NCI-H2029 treated with DMSO at 0.1 percent for 48 hours (cell line): ENCODE measurements around the gene RASGRP2.
A peak's percentile ranks its signal among the peaks of the same experiment; 100 is the strongest.

Experiments
- DNase-seq: peaks from one replicate; lab custom pipeline; 2025; lab: John Stamatoyannopoulos, UW

Gene RASGRP2

GRCh38 chr11:64694821-64695365 lies 49.0 kb downstream of the RASGRP2 start:
- no peak for DNase-seq

- no peak for DNase-seq
Observed at GRCh38 chr11:64694026-64694755, 49.8 kb downstream of the RASGRP2 start.

- no peak for DNase-seq
Observed at GRCh38 chr11:64692764-64693331, 51.1 kb downstream of the RASGRP2 start.

GRCh38 chr11:64691543-64691942 lies 52.4 kb downstream of the RASGRP2 start:
- no peak for DNase-seq

- DNase-seq = no peak
Observed at GRCh38 chr11:64690235-64690634, 53.7 kb downstream of the RASGRP2 start.

- DNase-seq = peak; percentile 40
Observed at GRCh38 chr11:64688534-64688982, 55.4 kb downstream of the RASGRP2 start.

- no peak for DNase-seq
Observed at GRCh38 chr11:64687643-64688533, 56.1 kb downstream of the RASGRP2 start.

- no peak for DNase-seq
Observed at GRCh38 chr11:64687204-64687603, 56.7 kb downstream of the RASGRP2 start.

- DNase-seq = no peak
Observed at GRCh38 chr11:64686466-64687170, 57.3 kb downstream of the RASGRP2 start.

GRCh38 chr11:64685536-64685935 lies 58.4 kb downstream of the RASGRP2 start:
- no peak for DNase-seq

GRCh38 chr11:64684357-64684756 lies 59.6 kb downstream of the RASGRP2 start:
- no peak for DNase-seq

- DNase-seq = no peak
Observed at GRCh38 chr11:64681171-64681570, 62.8 kb downstream of the RASGRP2 start.

- no peak for DNase-seq
Observed at GRCh38 chr11:64679846-64680245, 64.1 kb downstream of the RASGRP2 start.

GRCh38 chr11:64677441-64678023 lies 66.4 kb downstream of the RASGRP2 start:
- DNase-seq = no peak
